IMR-90 (cell line): ENCODE results near the gene LILRA6. TPM values are rescaled to one million over a fixed set of nuclear protein-coding genes. Genes with fewer than 3 reads are reported as not detected.

Experiments used
- ATAC-seq: fragments of 200-7000 bp; cut with Tn5 transposase; 2 replicates; pipeline ENCODE4 v1.9.1; 2020; ENCODE audit warnings: low read depth, mild to moderate bottlenecking, moderate library complexity
- BruUV-seq: library from RNA; stranded (reverse); fragments of 400-500 nt; replicated peaks from 2 replicates; lab custom pipeline; 2021; lab: Mats Ljungman, UMichigan
- CTCF ChIA-PET: fragments of 300-600 bp; formaldehyde crosslinking; extraction: SDS; loops from one replicate; lab custom pipeline; 2021; ENCODE audit warnings: antibody characterized with exemption; lab: Yijun Ruan, JAX
- POLR2A ChIA-PET: fragments of 300-600 bp; sonication (Branson Sonifier 250); formaldehyde crosslinking; loops from one replicate; lab custom pipeline; 2022; ENCODE audit warnings: antibody characterized with exemption; ENCODE audit not compliant: unreplicated experiment; lab: Charles Lee
- DNase-seq: peaks from one replicate; pipeline ENCODE4 v3.0.0; 2013
- H2AFZ ChIP-seq: replicated peaks from 2 replicates; pipeline ENCODE3; 2013; ENCODE audit warnings: low read length, mild to moderate bottlenecking; ENCODE audit not compliant: poor library complexity
- H2AK5ac ChIP-seq: 2 replicates; pipeline ENCODE4 v1.6.1; 2013; ENCODE audit warnings: low read depth, low read length, inconsistent platforms
- H2AK9ac ChIP-seq: replicated peaks from 2 replicates; pipeline ENCODE3; 2013; ENCODE audit warnings: mild to moderate bottlenecking, low read depth, low read length, moderate library complexity; ENCODE audit not compliant: poor library complexity
- H2BK120ac ChIP-seq: 2 replicates; pipeline ENCODE4 v1.6.1; 2013; ENCODE audit warnings: low read depth, low read length, inconsistent platforms
- H2BK15ac ChIP-seq: 3 replicates; pipeline ENCODE4 v1.6.1; 2013; ENCODE audit warnings: low read depth, low read length, inconsistent platforms
- H2BK20ac ChIP-seq: 2 replicates; pipeline ENCODE4 v1.6.1; 2013; ENCODE audit warnings: low read depth, mild to moderate bottlenecking, inconsistent platforms, low read length, moderate library complexity
- H2BK5ac ChIP-seq: 2 replicates; pipeline ENCODE4 v1.6.1; 2013; ENCODE audit warnings: mild to moderate bottlenecking, low read depth, low read length, inconsistent platforms; ENCODE audit not compliant: poor library complexity, severe bottlenecking
- H3K14ac ChIP-seq: replicated peaks from 2 replicates; pipeline ENCODE4 v1.6.1; 2013; ENCODE audit warnings: low read depth, low read length, inconsistent platforms
- H3K18ac ChIP-seq: 2 replicates; pipeline ENCODE4 v1.6.1; 2013; ENCODE audit warnings: low read depth, low read length, control low read depth
- H3K23ac ChIP-seq: 2 replicates; pipeline ENCODE4 v1.6.1; 2013; ENCODE audit warnings: low read depth, low read length, inconsistent platforms
- H3K27ac ChIP-seq: 2 replicates; pipeline ENCODE4 v1.5.1; 2013; ENCODE audit warnings: mild to moderate bottlenecking, control low read depth, low read length; ENCODE audit not compliant: insufficient read depth
- H3K27me3 ChIP-seq: 2 replicates; pipeline ENCODE4 v1.6.1; 2013; ENCODE audit warnings: low read length; ENCODE audit not compliant: control insufficient read depth, insufficient read depth
- H3K36me3 ChIP-seq: 2 replicates; pipeline ENCODE4 v1.6.1; 2013; ENCODE audit warnings: low read length, mixed read lengths; ENCODE audit not compliant: control insufficient read depth, insufficient read depth
- H3K4ac ChIP-seq: 2 replicates; pipeline ENCODE4 v1.6.1; 2013; ENCODE audit warnings: low read depth, low read length, inconsistent platforms
- H3K4me1 ChIP-seq: 2 replicates; pipeline ENCODE4 v1.6.1; 2013; ENCODE audit warnings: low read length, mixed read lengths; ENCODE audit not compliant: control insufficient read depth, insufficient read depth
- H3K4me2 ChIP-seq: 2 replicates; pipeline ENCODE4 v1.6.1; 2013; ENCODE audit warnings: low read depth, mild to moderate bottlenecking, control low read depth, low read length, moderate library complexity
- H3K4me3 ChIP-seq: 2 replicates; pipeline ENCODE4 v1.5.1; 2013; ENCODE audit warnings: low read depth, mild to moderate bottlenecking, control low read depth, low read length, moderate library complexity; ENCODE audit not compliant: insufficient read depth
- H3K56ac ChIP-seq: 2 replicates; pipeline ENCODE4 v1.6.1; 2013; ENCODE audit warnings: low read length, inconsistent platforms; ENCODE audit not compliant: insufficient read depth; ENCODE audit errors: extremely low read depth
- H3K79me1 ChIP-seq, 2 experiments: 2 replicates each; pipeline ENCODE4 v1.6.1; 2013; ENCODE audit warnings: low read length in 2 of 2, inconsistent platforms in 1 of 2, low read depth in 1 of 2
- H3K9ac ChIP-seq: 2 replicates; pipeline ENCODE4 v1.6.1; 2013; ENCODE audit warnings: low read depth, low read length, control low read depth
- H3K9me1 ChIP-seq: 2 replicates; pipeline ENCODE4 v1.6.1; 2013; ENCODE audit warnings: low read length, inconsistent platforms; ENCODE audit not compliant: insufficient read depth
- H3K9me3 ChIP-seq: 2 replicates; pipeline ENCODE4 v1.6.1; 2013; ENCODE audit warnings: low read length; ENCODE audit not compliant: control insufficient read depth, insufficient read depth
- H4K20me1 ChIP-seq: 2 replicates; pipeline ENCODE4 v1.6.1; 2013; ENCODE audit warnings: low read length, inconsistent platforms; ENCODE audit not compliant: insufficient read depth
- H4K5ac ChIP-seq: 2 replicates; pipeline ENCODE4 v1.6.1; 2013; ENCODE audit warnings: mild to moderate bottlenecking, low read depth, low read length, control low read depth
- H4K8ac ChIP-seq, 2 experiments: 2 replicates each; pipeline ENCODE4 v1.6.1; 2013; ENCODE audit warnings: low read depth in 2 of 2, low read length in 2 of 2, control low read depth in 1 of 2, inconsistent platforms in 1 of 2
- H4K91ac ChIP-seq: 2 replicates; pipeline ENCODE4 v1.6.1; 2013; ENCODE audit warnings: low read depth, low read length, inconsistent platforms; ENCODE audit not compliant: insufficient read depth
- BHLHE40 ChIP-seq: fragments of 150-350 bp; IDR thresholded peaks from 2 replicates; pipeline ENCODE4 v1.6.1; 2016; ENCODE audit warnings: mild to moderate bottlenecking, low read depth, low read length
- CEBPB ChIP-seq: IDR thresholded peaks from 2 replicates; pipeline ENCODE4 v1.6.1; 2012; ENCODE audit warnings: low read depth, low read length, improper control_type of control experiment
- CHD1 ChIP-seq: IDR thresholded peaks from 2 replicates; pipeline ENCODE4 v1.6.1; 2012; ENCODE audit warnings: low read depth, low read length, improper control_type of control experiment
- FOS ChIP-seq: fragments of 150-350 bp; IDR thresholded peaks from 2 replicates; pipeline ENCODE4 v1.6.1; 2016; ENCODE audit warnings: low read depth, low read length
- MAFK ChIP-seq: IDR thresholded peaks from 2 replicates; pipeline ENCODE4 v1.6.1; 2012; ENCODE audit warnings: low read depth, low read length, improper control_type of control experiment
- MAZ ChIP-seq: IDR thresholded peaks from 2 replicates; pipeline ENCODE4 v1.6.1; 2012; ENCODE audit warnings: low read depth, mild to moderate bottlenecking, low read length, improper control_type of control experiment, moderate library complexity, borderline replicate concordance
- MXI1 ChIP-seq: IDR thresholded peaks from 2 replicates; pipeline ENCODE4 v1.6.1; 2012; ENCODE audit warnings: low read depth, mild to moderate bottlenecking, low read length, moderate library complexity, borderline replicate concordance
- NFE2L2 ChIP-seq: fragments of 150-350 bp; IDR thresholded peaks from 2 replicates; pipeline ENCODE4 v1.6.1; 2016; ENCODE audit warnings: low read depth, mild to moderate bottlenecking, low read length
- POLR2A ChIP-seq: IDR thresholded peaks from 2 replicates; pipeline ENCODE4 v1.6.1; 2012; ENCODE audit warnings: mild to moderate bottlenecking, low read depth, low read length
- RAD21 ChIP-seq: IDR thresholded peaks from 2 replicates; pipeline ENCODE4 v1.6.1; 2012; ENCODE audit warnings: low read length, improper control_type of control experiment
- RCOR1 ChIP-seq: IDR thresholded peaks from 2 replicates; pipeline ENCODE4 v1.6.1; 2012; ENCODE audit warnings: mild to moderate bottlenecking, low read length, improper control_type of control experiment; ENCODE audit not compliant: insufficient replicate concordance
- RFX5 ChIP-seq: IDR thresholded peaks from 2 replicates; pipeline ENCODE4 v1.8.0; 2012; ENCODE audit warnings: low read depth, mild to moderate bottlenecking, low read length, moderate library complexity
- WGBS, 2 experiments: methylation state at CpG; one replicate each; pipeline versions ENCODE4 v1.1.5 to v1.1.7; 2013; ENCODE audit warnings: missing lambda C conversion rate in 2 of 2; ENCODE audit not compliant: insufficient read length in 1 of 2; ENCODE audit errors: extremely low coverage in 2 of 2; 5-methylcytosine and 5-hydroxymethylcytosine counted together
- dilution Hi-C: fragments of 300-500 bp; cut with HindIII; formaldehyde crosslinking; loops from one replicate; pipeline ENCODE4 v1.14.3; 2018; ENCODE audit warnings: low sequenced_read_pairs; ENCODE audit not compliant: unreplicated experiment
- in situ Hi-C: fragments of 300-500 bp; cut with MboI; formaldehyde crosslinking; loops from 3 replicates; pipeline ENCODE4 v1.14.3; 2019; ENCODE audit warnings: low sequenced_read_pairs, inconsistent platforms, mixed read lengths
- intact Hi-C: fragments of 100-400 bp; cut with micrococcal nuclease; formaldehyde crosslinking; loops from 2 replicates; pipeline ENCODE4 v1.10.0; 2022
- polyA plus RNA-seq, 3 experiments: library from polyadenylated mRNA; depleted of rRNA; stranded (reverse); fragments of >200 nt; gene quantifications; 2 replicates each; pipeline ENCODE4 v1.2.3, GENCODE V29; 2012; ENCODE audit warnings: low replicate concordance in 1 of 3
- total RNA-seq: library from RNA; depleted of rRNA; stranded (reverse); fragments of >200 nt; gene quantifications from 2 replicates; pipeline ENCODE4 v1.2.3, GENCODE V29; 2012
- TF ChIP-seq, protein P1 (sequence below): fragments of 150-350 bp; IDR thresholded peaks from 2 replicates; pipeline ENCODE4 v1.6.1; 2016; ENCODE audit warnings: low read depth, mild to moderate bottlenecking, low read length, moderate library complexity, borderline replicate concordance
- TF ChIP-seq, protein P2 (sequence below): fragments of 150-350 bp; IDR thresholded peaks from 2 replicates; pipeline ENCODE4 v1.6.1; 2017; ENCODE audit warnings: mild to moderate bottlenecking, antibody characterized with exemption, low read length, low read depth
- TF ChIP-seq, protein P3 (sequence below): conservative IDR thresholded peaks from 2 replicates; pipeline ENCODE4 v1.5.1; 2012; ENCODE audit warnings: mild to moderate bottlenecking, low read depth, low read length, improper control_type of control experiment

LILRA6 gene
- total and polyA plus RNA-seq, 2 of the 4 experiments (the other 2 are of a cell fraction), result not detected

DNA sequence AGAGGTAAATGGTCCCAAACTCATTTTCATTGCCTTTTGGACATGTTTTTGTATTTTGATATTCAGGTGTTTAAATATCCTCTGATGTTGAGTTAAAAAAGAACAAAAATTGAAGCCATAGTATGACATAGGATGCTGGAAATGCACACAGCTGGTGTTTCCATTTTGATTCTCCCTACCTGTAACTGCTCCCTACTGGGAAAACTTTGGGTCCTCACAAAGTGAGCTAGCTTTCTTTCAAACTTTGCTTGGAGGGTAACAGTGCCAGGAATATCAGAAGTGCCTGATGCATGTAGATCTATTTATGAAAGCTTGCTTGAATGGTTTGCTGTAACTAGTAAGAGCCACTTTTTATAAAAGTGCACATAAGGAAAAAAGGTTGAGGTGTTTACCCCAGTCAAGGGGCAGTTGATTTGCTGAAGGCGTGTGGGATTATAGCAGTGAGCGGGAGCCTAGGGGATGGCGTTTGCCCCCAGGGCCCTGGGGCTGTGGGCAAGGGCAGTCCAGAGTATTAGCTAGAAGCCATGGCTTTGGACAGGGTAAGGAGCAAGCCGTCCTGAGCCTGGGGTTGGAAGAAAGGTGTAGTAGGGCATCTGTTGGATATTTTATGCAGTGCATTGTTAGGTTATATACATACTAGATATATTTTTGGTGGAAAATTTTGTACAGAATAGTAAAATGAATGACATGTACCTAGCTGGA is 37.7 kb downstream of the LILRA6 start:
- Histone ChIP-seq H2AK9ac (no peak overlapping the region), H3K36me3 (peaks cover 61% of the 10 kb centered on the region), H4K20me1 (peaks cover 91% of the 10 kb centered on the region), H3K9me3 (no peaks in the 10 kb centered on the region), H2AK5ac (no peak overlapping the region), H3K27ac (no peak overlapping the region), H3K4me2 (no peak overlapping the region), H3K4ac (no peak overlapping the region), H3K14ac (no peak overlapping the region), H3K9ac (no peak overlapping the region), H4K5ac (no peak overlapping the region), H3K27me3 (no peaks in the 10 kb centered on the region), H3K4me3 (no peak overlapping the region), H2BK120ac (no peak overlapping the region), H3K9me1 (peaks cover 26% of the 10 kb centered on the region), H3K56ac (no peak overlapping the region), H2BK15ac (no peak overlapping the region), H2BK5ac (no peak overlapping the region), H3K4me1 (peaks cover 28% of the 10 kb centered on the region), H4K8ac (no peak overlapping the region), H4K91ac (no peak overlapping the region), H2BK20ac (no peak overlapping the region), H3K18ac (no peak overlapping the region), H2AFZ (no peak overlapping the region), H3K23ac (no peak overlapping the region), H3K79me1 (peaks cover 11 to 80% of the 10 kb centered on the region in 2 experiments)
- WGBS, 2 experiments, result 93% methylated on average over 4 of the region's 4 CpGs; no CpG with 5 or more reads in 1 of the 2 experiments
- ChIA-PET CTCF (no interaction called here), POLR2A (interaction anchor here (1.0 kb wide), 1 partner anchor 24 kb away, joined by 4 read pairs; no protein-coding TSS in a partner anchor)
- DNase-seq, result no peak
- ATAC-seq, result no peak
- no TSS peak for BruUV-seq
- dilution Hi-C loops, result no loop called here
- intact Hi-C loops, result no loop called here
- in situ Hi-C loops, result loop anchor here (10.0 kb wide), 1 partner anchor 250 kb away; no protein-coding TSS in a partner anchor
- TF ChIP-seq CHD1 (no peak), MXI1 (no peak), CEBPB (no peak), FOS (no peak), NFE2L2 (no peak), MAZ (no peak), RFX5 (no peak), RAD21 (no peak), BHLHE40 (no peak), POLR2A (no peak), MAFK (no peak), RCOR1 (no peak)
- TF ChIP-seq, protein P1, sequence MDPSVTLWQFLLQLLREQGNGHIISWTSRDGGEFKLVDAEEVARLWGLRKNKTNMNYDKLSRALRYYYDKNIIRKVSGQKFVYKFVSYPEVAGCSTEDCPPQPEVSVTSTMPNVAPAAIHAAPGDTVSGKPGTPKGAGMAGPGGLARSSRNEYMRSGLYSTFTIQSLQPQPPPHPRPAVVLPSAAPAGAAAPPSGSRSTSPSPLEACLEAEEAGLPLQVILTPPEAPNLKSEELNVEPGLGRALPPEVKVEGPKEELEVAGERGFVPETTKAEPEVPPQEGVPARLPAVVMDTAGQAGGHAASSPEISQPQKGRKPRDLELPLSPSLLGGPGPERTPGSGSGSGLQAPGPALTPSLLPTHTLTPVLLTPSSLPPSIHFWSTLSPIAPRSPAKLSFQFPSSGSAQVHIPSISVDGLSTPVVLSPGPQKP, result no peak
- TF ChIP-seq, protein P2, sequence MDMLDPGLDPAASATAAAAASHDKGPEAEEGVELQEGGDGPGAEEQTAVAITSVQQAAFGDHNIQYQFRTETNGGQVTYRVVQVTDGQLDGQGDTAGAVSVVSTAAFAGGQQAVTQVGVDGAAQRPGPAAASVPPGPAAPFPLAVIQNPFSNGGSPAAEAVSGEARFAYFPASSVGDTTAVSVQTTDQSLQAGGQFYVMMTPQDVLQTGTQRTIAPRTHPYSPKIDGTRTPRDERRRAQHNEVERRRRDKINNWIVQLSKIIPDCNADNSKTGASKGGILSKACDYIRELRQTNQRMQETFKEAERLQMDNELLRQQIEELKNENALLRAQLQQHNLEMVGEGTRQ, result no peak
- TF ChIP-seq, protein P3, sequence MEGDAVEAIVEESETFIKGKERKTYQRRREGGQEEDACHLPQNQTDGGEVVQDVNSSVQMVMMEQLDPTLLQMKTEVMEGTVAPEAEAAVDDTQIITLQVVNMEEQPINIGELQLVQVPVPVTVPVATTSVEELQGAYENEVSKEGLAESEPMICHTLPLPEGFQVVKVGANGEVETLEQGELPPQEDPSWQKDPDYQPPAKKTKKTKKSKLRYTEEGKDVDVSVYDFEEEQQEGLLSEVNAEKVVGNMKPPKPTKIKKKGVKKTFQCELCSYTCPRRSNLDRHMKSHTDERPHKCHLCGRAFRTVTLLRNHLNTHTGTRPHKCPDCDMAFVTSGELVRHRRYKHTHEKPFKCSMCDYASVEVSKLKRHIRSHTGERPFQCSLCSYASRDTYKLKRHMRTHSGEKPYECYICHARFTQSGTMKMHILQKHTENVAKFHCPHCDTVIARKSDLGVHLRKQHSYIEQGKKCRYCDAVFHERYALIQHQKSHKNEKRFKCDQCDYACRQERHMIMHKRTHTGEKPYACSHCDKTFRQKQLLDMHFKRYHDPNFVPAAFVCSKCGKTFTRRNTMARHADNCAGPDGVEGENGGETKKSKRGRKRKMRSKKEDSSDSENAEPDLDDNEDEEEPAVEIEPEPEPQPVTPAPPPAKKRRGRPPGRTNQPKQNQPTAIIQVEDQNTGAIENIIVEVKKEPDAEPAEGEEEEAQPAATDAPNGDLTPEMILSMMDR, result no peak
